Camera-type eye (tissue), 1 donor: ENCODE results near the gene TIGIT. TPM values are rescaled to one million over a fixed set of nuclear protein-coding genes. Genes with fewer than 3 reads are reported as not detected.

ENCODE experiments used
- total RNA-seq: library from RNA; depleted of rRNA; stranded (reverse); fragments of >200 nt; gene quantifications from one replicate; pipeline ENCODE4 v1.2.3, GENCODE V29; 2014

The TIGIT gene
- not detected for total RNA-seq

GRCh38 chr3:114293838-114294535 is at the start of gene TIGIT:
Gene TIGIT, plus strand, starts transcription at chr3:114294028. Its CDS starts 34 bp downstream, at chr3:114294062.

Other genes starting within 250 kb of the TIGIT start
- gene CCDC191, start 237.5 kb upstream of the TIGIT start, total RNA-seq = 11.7 TPM
- 56.1 TPM for gene QTRT2, start 237.3 kb upstream of the TIGIT start, total RNA-seq
- not detected for gene DRD3, start 115.0 kb upstream of the TIGIT start, total RNA-seq
- gene ZNF80, start 56.5 kb upstream of the TIGIT start, total RNA-seq = not detected